HFF-Myc (cell line): ENCODE measurements around the gene CSH2.
"Not testable (repeated sequence)": the region's sequence is repeated elsewhere in the genome, so short reads cannot be mapped to it uniquely, and the experiment has no call there.

ENCODE experiments used
- DNase-seq: peaks from one replicate; pipeline ENCODE4 v3.0.0-alpha.2; 2011; ENCODE audit warnings: low read depth; ENCODE audit errors: extremely low read depth
- H3K4me3 ChIP-seq: replicated peaks from 2 replicates; pipeline ENCODE4 v1.5.1; 2011; ENCODE audit warnings: low read depth, mild to moderate bottlenecking, control low read depth, low read length
- CTCF ChIP-seq: IDR thresholded peaks from 2 replicates; pipeline ENCODE4 v1.5.1; 2012; ENCODE audit warnings: mild to moderate bottlenecking, low read depth, low read length, control low read depth; ENCODE audit errors: missing control alignments

The CSH2 gene

GRCh38 chr17:63896524-63897354, 23.3 kb upstream of the CSH2 start, which contains the start of gene CSH1:
Gene CSH1 (minus strand): TSS chr17:63896574. CDS start chr17:63896511, 63 bp downstream.
- not testable (repeated sequence) for H3K4me3 ChIP-seq, DNase-seq

DNA sequence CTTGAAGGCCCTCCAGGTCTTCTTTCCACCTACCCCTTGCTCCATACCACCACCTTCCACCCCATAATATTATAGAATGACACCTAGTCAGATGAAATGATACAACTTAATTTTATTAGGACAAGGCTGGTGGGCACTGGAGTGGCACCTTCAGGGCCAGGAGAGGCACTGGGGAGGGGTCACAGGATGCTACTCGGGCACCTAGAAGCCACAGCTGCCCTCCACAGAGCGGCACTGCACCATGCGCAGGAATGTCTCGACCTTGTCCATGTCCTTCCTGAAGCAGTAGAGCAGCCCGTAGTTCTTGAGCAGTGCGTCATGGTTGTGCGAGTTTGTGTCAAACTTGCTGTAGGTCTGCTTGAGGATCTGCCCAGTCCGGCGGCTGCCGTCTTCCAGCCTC, 21.3 kb upstream of the CSH2 start:
- DNase-seq, H3K4me3 ChIP-seq: not testable (repeated sequence)

- H3K4me3 ChIP-seq, DNase-seq: not testable (repeated sequence)
These were observed 20.5 kb upstream of the CSH2 start for GRCh38 chr17:63894021-63894420.

GRCh38 chr17:63892316-63893037, 19.0 kb upstream of the CSH2 start:
- DNase-seq, H3K4me3 ChIP-seq: not testable (repeated sequence)

GRCh38 chr17:63889026-63889848, 15.8 kb upstream of the CSH2 start:
- TF ChIP-seq CTCF: peak; percentile 43
- not testable (repeated sequence) for H3K4me3 ChIP-seq, DNase-seq

GRCh38 chr17:63885119-63885518, 11.6 kb upstream of the CSH2 start:
- not testable (repeated sequence) for H3K4me3 ChIP-seq, DNase-seq

- not testable (repeated sequence) for H3K4me3 ChIP-seq, DNase-seq
These were observed 9.2 kb upstream of the CSH2 start for GRCh38 chr17:63882626-63883126.

DNA sequence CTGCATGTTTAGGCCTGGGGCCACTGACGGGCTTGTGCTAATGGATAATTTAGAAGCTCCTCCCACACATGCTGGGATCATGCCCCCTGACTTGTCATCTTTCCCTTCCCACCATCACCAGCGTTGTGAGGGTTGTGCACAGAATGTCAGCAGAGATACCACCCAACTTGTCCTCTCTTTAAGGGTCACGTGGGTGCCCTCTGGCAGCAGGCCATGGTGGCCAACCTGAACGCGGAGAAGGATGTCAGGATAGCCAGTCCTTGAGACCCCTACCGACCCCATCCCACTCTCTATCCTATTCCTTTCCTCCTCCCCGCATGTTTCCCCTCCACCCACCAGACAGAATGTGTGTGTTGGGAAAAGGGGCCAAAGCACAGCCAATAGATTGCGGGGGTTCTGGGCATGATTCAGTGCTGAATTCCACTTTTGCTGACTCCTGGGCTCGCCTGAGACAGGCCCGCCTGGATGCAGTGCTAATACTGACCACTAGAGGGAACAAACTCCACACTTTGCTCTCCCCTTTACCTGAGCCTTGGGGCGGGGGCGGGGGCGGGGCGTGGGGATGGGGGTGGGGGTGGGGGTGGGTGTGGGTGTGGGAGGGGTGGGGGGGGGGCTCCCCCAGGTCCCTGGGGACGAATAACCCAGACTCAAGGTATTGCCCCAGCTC, 8.6 kb upstream of the CSH2 start, which contains the start of gene GH2:
GH2 (minus strand) TSS at position 10 of the 667 bp plus-strand sequence. CDS start 143 bp downstream, outside the sequence.
- peak; percentile 27 for DNase-seq
- peak; percentile 65 for TF ChIP-seq CTCF
- no peak within 1 kb of the TSS for H3K4me3 ChIP-seq

- DNase-seq, H3K4me3 ChIP-seq: not testable (repeated sequence)
These were observed 7.9 kb upstream of the CSH2 start for GRCh38 chr17:63881337-63881736.

- no peak overlapping the region for H3K4me3 ChIP-seq
- no peak for TF ChIP-seq CTCF
- no peak for DNase-seq
These were observed 7.2 kb upstream of the CSH2 start for GRCh38 chr17:63880706-63881105.

DNA sequence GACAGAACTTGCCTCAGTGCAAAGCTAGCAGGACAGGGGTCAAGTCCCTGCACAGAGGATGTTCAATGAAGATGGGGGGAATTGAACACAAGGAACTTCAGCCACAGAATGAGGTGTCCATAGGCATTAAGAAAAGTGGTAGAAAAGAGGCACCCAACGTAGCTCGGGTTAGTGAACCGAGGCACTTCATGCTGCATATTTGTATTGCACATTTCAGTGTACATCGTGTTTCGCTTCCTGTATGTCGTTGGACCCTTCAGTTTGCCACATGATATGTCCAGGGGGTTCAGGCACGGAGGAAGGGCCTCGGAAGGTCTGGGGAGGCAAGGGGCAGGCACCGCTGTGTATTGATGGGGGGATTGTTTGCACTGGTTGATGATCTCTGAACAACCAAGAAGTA, 4.9 kb upstream of the CSH2 start:
- not testable (repeated sequence) for DNase-seq, H3K4me3 ChIP-seq

DNA sequence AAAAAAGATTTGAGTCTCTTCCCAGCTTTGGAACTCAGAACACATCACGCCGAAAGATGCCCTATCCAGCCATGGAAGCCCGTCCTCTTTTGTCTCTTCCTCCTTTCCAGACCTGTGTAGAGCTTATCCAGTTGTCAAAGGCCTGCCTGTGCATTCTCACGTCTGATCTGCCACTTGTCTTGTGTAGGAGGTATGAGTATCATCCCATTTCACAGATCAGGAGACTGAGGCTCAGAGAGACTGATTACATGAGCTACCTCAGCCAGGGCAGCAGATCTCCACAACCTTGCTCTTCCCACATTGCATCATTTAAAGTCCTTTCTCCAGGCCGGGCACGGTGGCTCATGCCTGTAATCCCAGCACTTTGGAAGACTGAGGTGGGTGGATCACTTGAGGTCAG, 1.2 kb upstream of the CSH2 start:
- H3K4me3 ChIP-seq, DNase-seq: not testable (repeated sequence)

DNA sequence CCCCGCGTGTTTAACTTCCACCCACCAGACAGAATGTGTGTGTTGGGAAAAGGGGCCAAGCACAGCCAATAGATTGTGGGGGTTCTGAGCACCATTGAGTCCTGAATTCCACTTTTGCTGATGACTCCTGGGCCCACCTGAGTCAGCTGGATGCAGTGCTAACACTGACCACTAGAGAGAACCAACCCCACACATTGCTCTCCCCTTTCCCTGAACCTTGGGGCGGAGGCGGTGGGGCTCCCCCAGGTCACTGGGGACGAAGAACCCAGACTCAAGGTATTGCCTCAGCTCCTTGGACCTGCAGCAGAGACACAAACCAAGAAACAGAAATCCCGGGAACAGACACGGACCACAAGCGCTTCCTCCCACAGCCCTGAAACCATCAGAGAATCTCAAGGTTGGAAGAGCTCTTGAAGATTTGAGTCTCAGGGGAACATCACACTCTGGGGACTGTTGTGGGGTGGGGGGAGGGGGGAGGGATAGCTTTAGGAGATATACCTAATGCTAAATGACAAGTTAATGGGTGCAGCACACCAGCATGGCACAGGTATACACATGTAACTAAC, 667 bp upstream of the CSH2 start:
- H3K4me3 ChIP-seq, DNase-seq: not testable (repeated sequence)
